Measurements from ENCODE around the gene ACTL8. TPM values are rescaled to one million over a fixed set of nuclear protein-coding genes. Genes with fewer than 3 reads are reported as not detected.

The ACTL8 gene
- total RNA-seq, 1 experiment from 2014 or later, result 0.69 TPM

GRCh38 chr1:17717594-17718535, 37.3 kb upstream of the ACTL8 start:
- no peaks in the 10 kb centered on the region for H4K20me1 ChIP-seq (ENCODE audit: insufficient read depth)
- ATAC-seq (no peak), DNase-seq (ENCODE audit: low read depth, low spot score) (no peak)
- H3K4me2 ChIP-seq (ENCODE audit: low read length), result no peak overlapping the region
- no peak overlapping the region for H3K9ac ChIP-seq (ENCODE audit: low read length)
- ChIA-PET CTCF (interaction anchor here (0.7 kb wide), 1 partner anchor 57 kb away, joined by 3 read pairs; no protein-coding TSS in a partner anchor), POLR2A (no interaction called here), RAD21 (ENCODE audit: low non-redundant PET in 1 of 2, low total read pairs in 2 of 2, uncharacterized antibody in 2 of 2, unreplicated experiment in 2 of 2) (no interaction called here)
- H3K36me3 ChIP-seq (ENCODE audit: control insufficient read depth in 1 of 2, insufficient read depth in 2 of 2, low read length in 2 of 2), result no peaks in the 10 kb centered on the region
- no TSS peak for BruUV-seq (replicated peaks)
- no peaks in the 10 kb centered on the region for H3K9me2 ChIP-seq (ENCODE audit: insufficient read depth)
- H3K79me2 ChIP-seq (ENCODE audit: insufficient read depth, low read length), result no peaks in the 10 kb centered on the region
- no peak overlapping the region for H3K27ac ChIP-seq (ENCODE audit: low read depth, low read length)
- intact Hi-C loops (cut with micrococcal nuclease), result no loop called here
- H3K4me3 ChIP-seq (replicated peaks in 1 of 2; ENCODE audit: low read depth in 1 of 2, low read length in 2 of 2), result no peak overlapping the region
- no peaks in the 10 kb centered on the region for H3K4me1 ChIP-seq (ENCODE audit: control insufficient read depth in 1 of 2, insufficient read depth in 2 of 2, low read length in 2 of 2)
- H3K9me3 ChIP-seq (ENCODE audit: control insufficient read depth in 1 of 2, insufficient read depth in 1 of 2, low read depth in 1 of 2, low read length in 2 of 2), result no peaks in the 10 kb centered on the region
- no peaks in the 10 kb centered on the region for H3K27me3 ChIP-seq (ENCODE audit: insufficient read depth, low read length)
- H2AFZ ChIP-seq (ENCODE audit: low read depth, low read length, poor library complexity, severe bottlenecking), result no peak overlapping the region
- TF ChIP-seq ATF3 (IDR thresholded peaks at IDR 0.05) (no peak), TCF7L2 (IDR thresholded peaks at IDR 0.05; ENCODE audit: borderline replicate concordance, extremely low read depth, insufficient read depth, insufficient read length) (no peak), POLR2AphosphoS5 (IDR thresholded peaks at IDR 0.05; ENCODE audit: low read depth, low read length) (no peak), REST (IDR thresholded peaks at IDR 0.05; ENCODE audit: low read depth) (no peak), CBX3 (IDR thresholded peaks at IDR 0.05; ENCODE audit: low read depth) (no peak), ELF1 (IDR thresholded peaks at IDR 0.05; ENCODE audit: borderline replicate concordance, low read depth) (no peak), YY1 (IDR thresholded peaks at IDR 0.05; ENCODE audit: extremely low read depth, insufficient replicate concordance, low read depth, low read length) (no peak), JUND (IDR thresholded peaks at IDR 0.05) (no peak), SIN3A (IDR thresholded peaks at IDR 0.05; ENCODE audit: low read depth) (no peak), ZNF274 (IDR thresholded peaks at IDR 0.05; ENCODE audit: low read depth, low read length) (no peak), SRF (IDR thresholded peaks at IDR 0.05; ENCODE audit: low read depth) (no peak), POLR2A (IDR thresholded peaks at IDR 0.05; ENCODE audit: borderline replicate concordance, extremely low read depth, insufficient read depth, insufficient read length) (no peak), CTCF (IDR thresholded peaks at IDR 0.05 in 2 of 3, conservative IDR thresholded peaks at IDR 0.05 in 1 of 3; ENCODE audit: borderline replicate concordance in 1 of 3, insufficient read depth in 1 of 3, low read depth in 2 of 3, low read length in 2 of 3) (no peak), EZH2 (IDR thresholded peaks at IDR 0.05) (no peak), ZFX (IDR thresholded peaks at IDR 0.05) (no peak), FOSL1 (IDR thresholded peaks at IDR 0.05; ENCODE audit: low read depth) (no peak)
- TF ChIP-seq, protein P1, sequence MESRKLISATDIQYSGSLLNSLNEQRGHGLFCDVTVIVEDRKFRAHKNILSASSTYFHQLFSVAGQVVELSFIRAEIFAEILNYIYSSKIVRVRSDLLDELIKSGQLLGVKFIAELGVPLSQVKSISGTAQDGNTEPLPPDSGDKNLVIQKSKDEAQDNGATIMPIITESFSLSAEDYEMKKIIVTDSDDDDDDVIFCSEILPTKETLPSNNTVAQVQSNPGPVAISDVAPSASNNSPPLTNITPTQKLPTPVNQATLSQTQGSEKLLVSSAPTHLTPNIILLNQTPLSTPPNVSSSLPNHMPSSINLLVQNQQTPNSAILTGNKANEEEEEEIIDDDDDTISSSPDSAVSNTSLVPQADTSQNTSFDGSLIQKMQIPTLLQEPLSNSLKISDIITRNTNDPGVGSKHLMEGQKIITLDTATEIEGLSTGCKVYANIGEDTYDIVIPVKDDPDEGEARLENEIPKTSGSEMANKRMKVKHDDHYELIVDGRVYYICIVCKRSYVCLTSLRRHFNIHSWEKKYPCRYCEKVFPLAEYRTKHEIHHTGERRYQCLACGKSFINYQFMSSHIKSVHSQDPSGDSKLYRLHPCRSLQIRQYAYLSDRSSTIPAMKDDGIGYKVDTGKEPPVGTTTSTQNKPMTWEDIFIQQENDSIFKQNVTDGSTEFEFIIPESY (IDR thresholded peaks at IDR 0.05; ENCODE audit: extremely low read depth, insufficient replicate concordance, low read length), result no peak
- TF ChIP-seq, protein P2, sequence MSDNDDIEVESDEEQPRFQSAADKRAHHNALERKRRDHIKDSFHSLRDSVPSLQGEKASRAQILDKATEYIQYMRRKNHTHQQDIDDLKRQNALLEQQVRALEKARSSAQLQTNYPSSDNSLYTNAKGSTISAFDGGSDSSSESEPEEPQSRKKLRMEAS (IDR thresholded peaks at IDR 0.05), result no peak
